HG03060 (cell line): ENCODE data around the gene ACCSL.
A peak's percentile ranks its signal among the peaks of the same experiment; 100 is the strongest.

Experiments
- ATAC-seq: cut with Tn5 transposase; IDR thresholded peaks from one replicate; pipeline ENCODE4 v1.9.1; 2021; ENCODE audit warnings: low read depth, moderate number of reproducible peaks; ENCODE audit not compliant: unreplicated experiment

The ACCSL gene

DNA sequence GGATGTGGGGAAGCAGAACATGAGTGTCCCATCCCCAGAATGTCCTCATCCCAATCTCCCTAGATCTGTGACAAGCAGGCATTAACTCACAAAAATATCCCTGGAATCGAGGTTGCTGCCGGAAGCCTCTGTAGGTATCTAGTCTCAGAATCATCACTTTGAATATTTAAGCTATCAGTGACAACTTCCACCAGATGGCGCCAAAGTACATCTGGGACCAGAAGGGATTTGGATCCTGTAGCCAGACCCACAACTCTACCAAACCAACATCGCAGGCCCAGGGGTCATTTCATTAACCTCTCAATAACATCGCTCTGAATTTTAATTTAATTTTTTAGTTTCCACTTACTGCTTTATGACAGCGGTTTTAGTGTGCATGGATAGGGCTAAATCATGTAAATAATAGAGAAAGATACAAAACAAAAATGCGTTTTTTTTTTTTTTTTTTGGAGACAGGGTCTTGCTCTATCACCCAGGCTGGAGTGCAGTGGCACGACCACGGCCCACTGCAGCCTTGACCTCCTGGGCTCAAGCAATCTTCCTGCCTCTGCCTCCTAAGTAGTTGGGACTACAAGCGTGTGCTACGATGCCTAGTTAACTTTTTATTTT lies 46.6 kb downstream of the ACCSL start:
- no peak for ATAC-seq

DNA sequence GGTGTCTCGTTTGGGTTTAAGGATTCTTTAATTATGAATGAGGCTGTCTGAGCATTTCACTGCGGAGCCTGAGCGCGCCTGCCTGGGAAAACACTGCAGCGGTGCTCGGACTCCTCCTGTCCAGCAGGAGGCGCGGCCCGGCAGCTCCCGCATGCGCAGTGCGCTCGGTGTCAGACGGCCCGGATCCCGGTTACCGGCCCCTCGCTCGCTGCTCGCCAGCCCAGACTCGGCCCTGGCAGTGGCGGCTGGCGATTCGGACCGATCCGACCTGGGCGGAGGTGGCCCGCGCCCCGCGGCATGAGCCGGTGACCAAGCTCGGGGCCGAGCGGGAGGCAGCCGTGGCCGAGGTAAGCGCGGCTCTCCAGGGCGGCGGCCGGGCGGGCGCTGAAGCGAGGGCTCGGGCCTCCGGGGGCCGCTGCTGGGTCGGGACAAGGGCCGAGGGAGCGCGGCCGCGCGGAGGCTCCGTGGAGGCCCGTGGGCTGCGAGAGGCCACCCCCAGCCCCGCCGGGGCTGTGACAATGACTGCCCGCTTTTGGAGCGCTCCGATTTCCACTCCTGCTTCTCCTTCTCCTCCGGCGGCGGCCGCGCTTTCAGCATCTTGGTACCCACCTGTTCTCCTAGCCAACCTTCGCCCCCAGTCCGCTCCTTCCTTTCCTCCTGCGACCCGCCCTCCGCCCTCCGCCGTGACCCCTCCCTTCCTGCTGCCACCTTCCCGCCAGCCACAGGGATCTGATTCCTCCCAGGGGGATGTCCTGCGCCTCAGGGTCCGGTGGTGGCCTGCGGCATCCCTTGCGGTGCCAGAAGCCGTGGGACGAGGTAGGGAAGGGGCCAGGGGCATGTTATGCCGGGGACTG lies 48.0 kb downstream of the ACCSL start, which contains the start of gene EXT2:
EXT2 (plus strand) TSS at position 173 of the 854 bp plus-strand sequence. CDS start 12,035 bp downstream, outside the sequence.
- ATAC-seq: peak; percentile 76

DNA sequence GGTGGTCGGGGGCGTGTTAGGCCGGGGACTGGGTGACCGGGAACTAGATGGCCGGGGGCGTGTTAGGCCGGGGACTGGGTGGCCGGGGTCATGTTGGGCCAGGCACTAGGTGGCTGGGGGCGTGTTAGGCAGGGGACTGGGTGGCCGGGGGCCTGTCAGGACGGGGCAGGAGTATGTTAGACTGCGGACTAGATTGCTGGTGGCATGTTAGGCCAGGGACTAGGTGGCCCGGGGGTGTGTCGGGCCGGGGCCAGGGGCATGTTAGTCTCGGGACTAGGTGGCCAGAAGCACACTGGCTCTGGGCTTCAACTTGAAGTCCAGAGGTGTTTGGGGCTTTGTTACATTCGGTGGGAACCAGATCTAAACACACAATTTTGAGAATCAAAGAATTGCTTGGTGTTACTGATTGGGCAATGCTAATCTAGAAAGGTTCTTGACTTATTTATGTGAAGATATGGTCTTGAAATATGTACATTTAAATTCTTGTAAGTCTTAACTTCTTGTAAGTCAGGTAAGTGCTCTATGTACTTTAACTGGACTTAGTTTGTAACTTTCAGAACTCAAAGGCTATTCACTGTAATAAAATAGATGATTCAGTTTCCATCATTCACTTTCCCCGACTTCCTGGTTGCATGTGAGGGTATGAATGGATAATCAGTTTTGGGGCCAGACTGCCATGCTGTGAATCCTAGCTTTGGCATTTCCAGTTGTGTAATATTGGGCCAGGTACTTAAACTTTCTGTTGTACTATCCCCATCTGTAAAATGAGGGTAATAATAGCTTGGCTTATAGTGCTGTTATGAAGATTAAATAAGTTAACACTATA lies 48.8 kb downstream of the ACCSL start:
- no peak for ATAC-seq

DNA sequence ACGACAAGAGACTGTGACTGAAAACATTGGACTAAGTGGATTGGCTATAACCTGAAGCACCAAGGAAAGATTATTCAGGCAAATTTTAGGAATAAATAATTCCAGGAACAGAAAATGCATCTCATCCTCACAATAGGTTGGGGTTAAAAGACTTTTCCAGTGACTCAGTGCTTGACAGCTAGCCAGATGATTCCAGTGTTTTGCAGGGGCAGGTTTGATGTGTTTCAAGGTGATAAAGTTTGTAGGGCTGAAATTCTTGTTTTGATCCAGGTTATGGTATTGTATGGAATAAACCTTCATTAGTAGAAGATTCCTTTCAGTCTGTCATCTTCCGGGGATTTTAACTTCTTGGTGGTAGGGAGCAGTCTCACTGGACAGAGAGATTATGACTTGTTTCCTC lies 50.0 kb downstream of the ACCSL start:
- ATAC-seq: no peak

DNA sequence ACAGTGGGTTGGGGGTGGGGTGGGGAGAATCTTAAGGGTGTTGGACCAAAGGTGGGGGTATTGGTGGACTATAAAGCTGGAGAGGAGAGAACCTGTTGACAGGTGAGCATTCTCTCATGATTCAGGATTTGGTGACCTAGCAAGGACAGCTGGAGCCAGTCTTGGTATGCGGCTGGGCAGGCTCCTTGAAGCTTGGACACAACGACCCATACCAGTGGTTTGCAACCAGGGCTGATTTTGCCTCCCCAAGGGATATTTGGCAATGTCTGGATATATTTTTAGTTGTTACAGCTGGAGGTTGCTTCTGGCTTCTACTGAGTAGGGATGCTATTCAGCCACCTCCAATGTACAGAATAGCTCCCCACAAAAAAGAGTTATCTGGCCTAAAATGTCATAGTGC lies 53.3 kb downstream of the ACCSL start:
- ATAC-seq: no peak

DNA sequence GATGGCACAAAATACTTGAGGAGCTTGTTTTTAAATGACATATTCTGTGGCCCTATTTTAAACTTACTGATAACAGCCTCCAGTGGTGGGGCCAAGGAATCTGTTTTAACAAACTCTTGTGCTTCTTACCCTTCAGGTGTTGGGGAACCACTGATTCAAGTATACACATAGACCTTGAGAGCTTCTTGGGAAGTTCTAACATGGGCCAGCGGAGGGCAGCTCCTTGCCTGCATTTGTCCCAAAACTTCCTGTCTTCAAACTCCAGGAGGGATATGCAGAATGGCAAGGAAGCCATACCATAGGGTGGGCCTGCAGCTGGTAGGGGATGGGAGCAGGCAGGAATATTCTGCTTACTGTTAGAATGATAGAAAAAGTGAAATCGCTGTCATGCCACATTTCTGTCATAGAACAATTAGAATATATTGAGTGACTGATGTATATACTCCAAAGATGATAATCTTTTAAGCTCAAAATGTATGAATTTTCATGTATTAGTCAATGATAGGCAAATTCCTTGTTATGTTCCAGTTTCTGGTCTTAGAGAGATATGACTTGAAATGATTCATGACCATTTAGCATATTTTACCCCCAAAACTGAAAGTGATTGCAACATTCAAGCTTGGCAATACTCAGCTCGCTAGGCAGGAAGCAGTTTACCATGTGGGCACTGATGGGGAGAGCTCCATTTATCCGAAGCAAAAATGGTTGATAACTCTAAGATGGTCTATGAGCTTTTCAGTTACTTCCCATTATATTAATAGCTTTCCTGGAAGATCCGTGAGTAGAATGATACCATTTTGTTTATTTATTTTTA lies 56.9 kb downstream of the ACCSL start:
- no peak for ATAC-seq

DNA sequence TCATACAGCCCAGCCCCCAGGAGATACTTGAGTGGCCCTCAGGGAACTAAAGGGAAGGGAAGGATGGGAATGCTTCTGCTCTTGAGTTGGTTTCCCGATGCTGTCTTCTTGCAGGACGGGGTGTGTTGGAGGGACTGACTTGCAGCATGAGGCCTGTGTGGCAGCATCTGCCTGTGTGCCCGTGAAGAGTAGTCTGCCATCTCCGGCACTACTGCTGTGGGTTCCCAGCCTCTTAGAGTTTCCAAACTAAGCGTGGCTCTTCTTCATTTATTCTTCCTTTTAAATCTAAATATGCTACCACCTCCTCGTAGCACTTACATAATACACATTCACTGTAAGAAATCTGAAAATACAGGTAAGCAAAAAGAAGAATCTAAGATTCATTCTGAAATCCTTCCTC lies 60.5 kb downstream of the ACCSL start:
- ATAC-seq: no peak
